ENCODE measurements around the gene AXIN1. TPM values are rescaled to one million over a fixed set of nuclear protein-coding genes. Genes with fewer than 3 reads are reported as not detected.

The AXIN1 gene
- polyA plus RNA-seq, 2 of the 4 experiments (the other 2 are of a cell fraction): 8.7 to 19.3 TPM

- no peak for TF ChIP-seq HOXB5 (CRISPR knock-in tag; IDR thresholded peaks at IDR 0.05)
- DNase-seq (ENCODE audit: low read depth in 1 of 2, low spot score in 1 of 2) (no peak), FAIRE-seq (no peak), ATAC-seq (no peak)
- no peak overlapping the region for H3K4me3 ChIP-seq
- H3K4me1 ChIP-seq: peaks cover 5% of the 10 kb centered on the region; the same call in 2 of the 3 replicates
- H3K27ac ChIP-seq: no peak overlapping the region
- ChIA-PET CTCF (interaction anchor here (0.6 to 3.2 kb wide), 2 partner anchors 12 to 15 kb away, joined by 4 to 16 read pairs; no protein-coding TSS in a partner anchor), POLR2A (no interaction called here)
- no peak overlapping the region for H3K4me2 ChIP-seq
- no peaks in the 10 kb centered on the region for H3K9me3 ChIP-seq
- 92% methylated on average over 23 of the region's 26 CpGs for WGBS (ENCODE audit: missing lambda C conversion rate)
Observed at GRCh38 chr16:376817-377418, 24.4 kb upstream of the AXIN1 start.

DNA sequence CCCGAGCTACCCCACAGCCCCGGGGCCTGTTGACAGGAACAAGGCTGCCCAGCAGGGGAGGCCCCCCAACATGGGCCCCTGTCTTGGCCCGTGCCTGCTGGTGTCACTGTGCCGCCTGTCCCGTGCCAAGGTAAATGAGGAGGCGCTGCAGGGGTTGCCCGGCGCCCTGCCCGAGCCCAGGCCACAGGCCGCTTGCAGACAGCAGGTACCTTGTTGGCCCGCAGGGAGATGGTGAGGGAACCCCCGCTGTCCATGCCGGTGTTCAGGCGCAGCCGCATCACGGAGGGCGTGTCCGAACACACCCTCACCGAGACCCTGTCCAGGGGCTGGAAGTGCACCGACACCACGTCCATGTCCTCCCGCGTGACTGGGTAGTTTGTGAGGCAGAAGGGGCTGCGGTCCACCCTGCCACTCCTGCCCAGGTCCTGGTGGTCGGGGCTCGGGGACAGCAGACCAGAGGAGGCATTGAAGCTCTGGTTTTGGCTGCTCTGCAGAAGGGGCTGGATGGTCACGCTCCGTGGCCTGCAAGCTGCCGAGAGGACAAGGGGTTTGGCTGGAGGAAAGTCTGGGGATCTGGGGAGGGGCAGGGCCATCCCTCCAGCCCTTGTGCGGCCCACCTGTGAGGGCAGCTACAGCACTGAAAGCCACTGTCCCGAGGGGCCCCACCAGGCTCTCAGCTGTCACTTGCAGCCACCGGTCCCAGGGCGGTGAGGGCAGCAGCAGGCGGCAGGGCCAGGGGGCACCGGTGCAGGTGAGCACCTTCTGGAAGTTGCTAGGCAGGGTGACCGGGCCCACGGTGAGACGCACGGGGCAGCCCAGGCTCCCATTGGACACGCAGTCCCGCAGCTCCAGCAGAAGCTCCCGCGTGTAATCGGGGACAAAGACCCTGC is 23.6 kb upstream of the AXIN1 start:
- ChIA-PET CTCF (interaction anchor here (0.6 to 3.2 kb wide), 2 partner anchors 11 to 14 kb away, joined by 4 to 16 read pairs; no protein-coding TSS in a partner anchor), POLR2A (no interaction called here)
- 86% methylated on average over 17 of the region's 44 CpGs for WGBS (ENCODE audit: missing lambda C conversion rate)

More for the DNA sequence above, 23.6 kb upstream of the AXIN1 start:
- no peak for DNase-seq (ENCODE audit: low read depth in 1 of 2, low spot score in 1 of 2)
- Histone ChIP-seq H3K4me1 (peaks cover 6% of the 10 kb centered on the region; the same call in 2 of the 3 replicates), H3K9me3 (no peaks in the 10 kb centered on the region), H3K4me3 (no peak overlapping the region), H3K27ac (no peak overlapping the region), H3K4me2 (no peak overlapping the region)
- TF ChIP-seq ESRRA (IDR thresholded peaks at IDR 0.05; ENCODE audit: borderline replicate concordance, low read length): no peak
- no peak for TF ChIP-seq CHD4 (IDR thresholded peaks at IDR 0.05; ENCODE audit: borderline replicate concordance)
- no peak for TF ChIP-seq EP300 (IDR thresholded peaks at IDR 0.05)
- TF ChIP-seq CHD2 (IDR thresholded peaks at IDR 0.05; ENCODE audit: low read length, partially characterized antibody): no peak
- no peak for TF ChIP-seq FOXS1 (CRISPR knock-in tag; IDR thresholded peaks at IDR 0.05)
- TF ChIP-seq CBX2 (IDR thresholded peaks at IDR 0.05; ENCODE audit: borderline replicate concordance, low read depth): no peak
- no peak for TF ChIP-seq HOXA7 (CRISPR knock-in tag; IDR thresholded peaks at IDR 0.05)
- no peak for TF ChIP-seq HDAC2 (IDR thresholded peaks at IDR 0.05)
- no peak for TF ChIP-seq HEYL (CRISPR knock-in tag; IDR thresholded peaks at IDR 0.05)
- TF ChIP-seq PBX3 (IDR thresholded peaks at IDR 0.05): no peak
- TF ChIP-seq RCOR1 (IDR thresholded peaks at IDR 0.05; ENCODE audit: low read depth, low read length): no peak
- no peak for TF ChIP-seq MYC (IDR thresholded peaks at IDR 0.05; ENCODE audit: borderline replicate concordance, low read length)
- TF ChIP-seq NPAS2 (CRISPR knock-in tag; IDR thresholded peaks at IDR 0.05; ENCODE audit: borderline replicate concordance): no peak
- no peak for TF ChIP-seq REST (IDR thresholded peaks at IDR 0.05)
- TF ChIP-seq HOXB13 (CRISPR knock-in tag; IDR thresholded peaks at IDR 0.05; ENCODE audit: low read depth): no peak
- no peak for TF ChIP-seq SREBF2 (IDR thresholded peaks at IDR 0.05)
- TF ChIP-seq MAFK (IDR thresholded peaks at IDR 0.05; ENCODE audit: partially characterized antibody): no peak
- TF ChIP-seq EHMT2 (IDR thresholded peaks at IDR 0.05; ENCODE audit: low read depth): no peak
- TF ChIP-seq, protein P1, sequence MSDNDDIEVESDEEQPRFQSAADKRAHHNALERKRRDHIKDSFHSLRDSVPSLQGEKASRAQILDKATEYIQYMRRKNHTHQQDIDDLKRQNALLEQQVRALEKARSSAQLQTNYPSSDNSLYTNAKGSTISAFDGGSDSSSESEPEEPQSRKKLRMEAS (IDR thresholded peaks at IDR 0.05): no peak
- TF ChIP-seq JUNB (IDR thresholded peaks at IDR 0.05): no peak
- FAIRE-seq: no peak
- ATAC-seq: no peak
